K562 (cell line): Measurements from ENCODE around the gene ARG1. TPM values are rescaled to one million over a fixed set of nuclear protein-coding genes. Genes with fewer than 3 reads are reported as not detected.
A peak's percentile ranks its signal among the peaks of the same experiment; 100 is the strongest.

ENCODE experiments used
- ATAC-seq: fragments of 200-7000 bp; cut with Tn5 transposase; 3 replicates; pipeline ENCODE4 v1.9.1; 2020; ENCODE audit warnings: moderate library complexity
- BruUV-seq: library from RNA; stranded (reverse); fragments of 400-500 nt; replicated peaks from 2 replicates; lab custom pipeline; 2021; lab: Mats Ljungman, UMichigan
- CTCF ChIA-PET: fragments of 300-600 bp; formaldehyde crosslinking; extraction: SDS; loops from one replicate; lab custom pipeline; 2021; ENCODE audit warnings: low intra/inter-chr PET ratio; lab: Yijun Ruan, JAX
- POLR2A ChIA-PET: fragments of 300-600, 350-650 bp; sonication (Branson Sonifier 250); formaldehyde crosslinking; extraction: SDS; loops from one replicate; lab custom pipeline; 2021; ENCODE audit warnings: antibody characterized with exemption, inconsistent platforms; lab: Yijun Ruan, JAX
- DNase-seq, 4 experiments: peaks; one replicate each; pipeline versions ENCODE4 v3.0.0 to v3.0.0-alpha.2; 2011 to 2018; ENCODE audit warnings: low spot score in 3 of 4, mixed read lengths in 3 of 4; ENCODE audit errors: extremely low read depth in 1 of 4
- FAIRE-seq: peaks from 2 replicates; lab custom pipeline; 2011; peaks lifted over from hg19 to GRCh38; lab: Jason Lieb, UNC
- H2AFZ ChIP-seq: 2 replicates; pipeline ENCODE4 v1.6.0; 2011; ENCODE audit warnings: low read depth, low read length, control low read depth, inconsistent platforms
- H3K27ac ChIP-seq: fragments of 200-600 bp; 3 replicates; pipeline ENCODE4 v1.8.0; 2011; ENCODE audit warnings: low read depth, mild to moderate bottlenecking, control low read depth, inconsistent platforms, low read length, moderate library complexity, mixed read lengths; ENCODE audit errors: extremely low read depth
- H3K27me3 ChIP-seq, 2 experiments: fragments of 300-600 bp in 1 of 2; 2 replicates in 1 of 2; 3 replicates in 1 of 2; pipeline versions ENCODE4 v1.6.0 to v1.8.0; 2011; ENCODE audit warnings: inconsistent platforms in 2 of 2, low read length in 2 of 2, mild to moderate bottlenecking in 1 of 2, mixed read lengths in 1 of 2, moderate library complexity in 1 of 2; ENCODE audit not compliant: control insufficient read depth in 2 of 2, insufficient read depth in 2 of 2
- H3K36me3 ChIP-seq: fragments of 300-600 bp; 3 replicates; pipeline ENCODE4 v1.8.0; 2011; ENCODE audit warnings: mild to moderate bottlenecking, low read length, inconsistent platforms; ENCODE audit not compliant: control insufficient read depth, insufficient read depth
- H3K4me1 ChIP-seq, 2 experiments: fragments of 200-600 bp in 1 of 2; replicated peaks in 1 of 2; 2 replicates in 1 of 2; 3 replicates in 1 of 2; pipeline versions ENCODE4 v1.5.1 to v1.8.0; 2011; ENCODE audit warnings: inconsistent platforms in 2 of 2, low read length in 2 of 2, mild to moderate bottlenecking in 1 of 2, mixed read lengths in 1 of 2, moderate library complexity in 1 of 2; ENCODE audit not compliant: control insufficient read depth in 2 of 2, insufficient read depth in 2 of 2
- H3K4me2 ChIP-seq: 2 replicates; pipeline ENCODE4 v1.6.1; 2011; ENCODE audit warnings: low read length, control low read depth, inconsistent platforms, mixed read lengths; ENCODE audit not compliant: insufficient read depth
- H3K4me3 ChIP-seq: fragments of 200-600 bp; sonication (generic), shearing (Covaris generic); 2 replicates; pipeline ENCODE4 v1.5.1; 2016; ENCODE audit warnings: control low read depth, inconsistent platforms
- H3K79me2 ChIP-seq: fragments of 200-600 bp; 3 replicates; pipeline ENCODE4 v1.8.0; 2011; ENCODE audit warnings: low read length, inconsistent platforms; ENCODE audit not compliant: control insufficient read depth, insufficient read depth
- H3K9ac ChIP-seq, 2 experiments: 2 replicates each; pipeline versions ENCODE4 v1.6.0 to v1.6.1; 2011; ENCODE audit warnings: low read depth in 2 of 2, low read length in 2 of 2, control low read depth in 1 of 2, inconsistent platforms in 1 of 2, mild to moderate bottlenecking in 1 of 2, mixed read lengths in 1 of 2; ENCODE audit not compliant: insufficient read depth in 1 of 2
- H3K9me1 ChIP-seq: one replicate; pipeline ENCODE4 v1.6.0; 2011; ENCODE audit warnings: inconsistent platforms, mild to moderate bottlenecking, low read length, moderate library complexity; ENCODE audit not compliant: control insufficient read depth, insufficient read depth
- H3K9me3 ChIP-seq: replicated peaks from 2 replicates; pipeline ENCODE4 v1.5.1; 2011; ENCODE audit warnings: low read depth, low read length, inconsistent platforms; ENCODE audit not compliant: control insufficient read depth, insufficient read depth
- H4K20me1 ChIP-seq: replicated peaks from 2 replicates; pipeline ENCODE4 v1.6.1; 2011; ENCODE audit warnings: low read length, inconsistent platforms, mixed read lengths; ENCODE audit not compliant: control insufficient read depth, insufficient read depth
- CBFA2T2 ChIP-seq: fragments of 450-650 bp; conservative IDR thresholded peaks from 2 replicates; pipeline ENCODE4 v1.6.1; 2017; ENCODE audit warnings: mild to moderate bottlenecking
- HBP1 ChIP-seq: fragments of 450-650 bp; formaldehyde crosslinking; IDR thresholded peaks from 2 replicates; pipeline ENCODE4 v1.4.0; 2022; ENCODE audit warnings: missing genetic modification characterization
- IFI16 ChIP-seq: fragments of 250-450 bp; sonication (Bioruptor Pico); IDR thresholded peaks from 2 replicates; pipeline ENCODE4 v2.1.2; 2022; ENCODE audit warnings: mild to moderate bottlenecking, inconsistent platforms
- MYC ChIP-seq, 2 experiments: fragments of 250-450 bp in 1 of 2; sonication (Bioruptor Pico) in 1 of 2; IDR thresholded peaks; 2 replicates each; pipeline versions ENCODE4 v1.5.1 to v1.6.1; 2012 to 2021; ENCODE audit warnings: low read depth in 2 of 2, borderline replicate concordance in 1 of 2, improper control_type of control experiment in 1 of 2, low read length in 1 of 2, mild to moderate bottlenecking in 1 of 2, moderate library complexity in 1 of 2
- PURB ChIP-seq: sonication (generic); formaldehyde crosslinking; IDR thresholded peaks from 2 replicates; pipeline ENCODE4 v1.9.0; 2021; ENCODE audit warnings: low read depth, mild to moderate bottlenecking, missing genetic modification reagents
- STAG1 ChIP-seq: sonication (generic); formaldehyde crosslinking; IDR thresholded peaks from 2 replicates; pipeline ENCODE4 v1.5.0; 2020; ENCODE audit warnings: missing genetic modification reagents, borderline replicate concordance
- SUPT5H ChIP-seq: fragments of 450-650 bp; IDR thresholded peaks from 2 replicates; pipeline ENCODE4 v1.6.1; 2016
- ZBED1 ChIP-seq: IDR thresholded peaks from 2 replicates; pipeline ENCODE4 v1.6.1; 2014
- ZBTB2 ChIP-seq: fragments of 450-650 bp; IDR thresholded peaks from 2 replicates; pipeline ENCODE4 v1.6.1; 2016; ENCODE audit warnings: antibody characterized with exemption
- ZBTB26 ChIP-seq: fragments of 450-650 bp; formaldehyde crosslinking; IDR thresholded peaks from 2 replicates; pipeline ENCODE4 v1.4.0; 2022; ENCODE audit warnings: missing genetic modification characterization
- WGBS: fragments of 100-300 bp; shearing (Covaris generic); methylation state at CpG from one replicate; pipeline ENCODE4 v1.1.6; 2016; ENCODE audit warnings: low coverage, mixed read lengths; ENCODE audit not compliant: insufficient coverage; ENCODE audit errors: missing lambda C conversion rate; 5-methylcytosine and 5-hydroxymethylcytosine counted together
- in situ Hi-C: fragments of 300-500 bp; cut with MboI; formaldehyde crosslinking; loops from 4 replicates; pipeline ENCODE4 v1.15.0; 2018; ENCODE audit warnings: inconsistent platforms, mixed read lengths
- intact Hi-C: fragments of 100-400 bp; cut with micrococcal nuclease; formaldehyde crosslinking; loops from 2 replicates; pipeline ENCODE4 v1.14.2; 2022
- polyA plus RNA-seq, 8 experiments: library from polyadenylated mRNA; depleted of rRNA in 4 of 8; stranded (reverse) in 5 of 8; unstranded in 3 of 8; fragments of >200 nt; fragmentation: Nextera tagmentation in 2 of 8; fragmentation: Illumina TruSeq in 1 of 8; extraction: Ambion mirVana in 2 of 8; extraction: Trizol in 1 of 8; gene quantifications; 2 replicates each; pipeline versions ENCODE4 v1.2.1 to v1.2.3, GENCODE V29; 2011 to 2014; ENCODE audit warnings: inconsistent platforms in 1 of 8, missing spikeins in 1 of 8
- total RNA-seq, 7 experiments: library from RNA; depleted of rRNA in 6 of 7; stranded (reverse); fragments of >200 nt in 6 of 7; fragmentation: Illumina TruSeq in 2 of 7; extraction: Trizol in 2 of 7; gene quantifications; 2 replicates each; pipeline versions ENCODE4 v1.2.1 to v1.2.3, GENCODE V29; 2011 to 2021; ENCODE audit warnings: low replicate concordance in 1 of 7

Gene ARG1
- total and polyA plus RNA-seq, 9 of the 15 experiments (the other 6 are each of a cell fraction or from before 2014, with no cell fraction given) = 0.03 to 0.20 (median 0.08) TPM; not detected in 3

DNA sequence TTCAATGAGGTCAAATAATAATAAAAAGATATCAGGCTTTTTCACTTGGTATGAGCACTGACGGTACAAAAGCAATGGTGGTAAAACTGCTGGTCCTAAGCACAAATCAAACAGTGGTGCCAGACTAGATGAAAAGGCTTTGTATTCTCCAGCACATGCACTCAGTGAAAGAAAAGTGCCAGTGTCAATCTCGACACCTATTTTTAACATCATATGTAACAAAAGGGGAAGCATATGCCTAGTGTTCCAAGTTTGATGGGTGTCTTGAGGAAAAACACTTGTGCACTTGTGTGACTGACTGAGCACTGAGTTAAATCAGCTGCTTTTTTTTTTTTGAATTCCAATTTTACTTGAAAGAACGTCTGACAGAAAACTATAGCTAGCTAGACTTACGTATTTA lies 27.7 kb downstream of the ARG1 start:
- no peak overlapping the region for H3K4me2 ChIP-seq
- H3K27me3 ChIP-seq = no peaks in the 10 kb centered on the region
- no TSS peak for BruUV-seq
- DNase-seq = no peak
- no peak overlapping the region for H3K9ac ChIP-seq
- H4K20me1 ChIP-seq = no peaks in the 10 kb centered on the region
- no peaks in the 10 kb centered on the region for H3K4me1 ChIP-seq
- peaks cover 91% of the 10 kb centered on the region for H3K36me3 ChIP-seq
- H3K79me2 ChIP-seq = no peaks in the 10 kb centered on the region
- CTCF ChIA-PET = no interaction called here
- H3K9me1 ChIP-seq = no peaks in the 10 kb centered on the region
- no peak for FAIRE-seq
- WGBS = 82% methylated on average over 4 of the region's 4 CpGs
- ATAC-seq = no peak
- TF ChIP-seq ZBTB2 = no peak
- TF ChIP-seq CBFA2T2 = no peak
- no peak overlapping the region for H2AFZ ChIP-seq
- no peaks in the 10 kb centered on the region for H3K9me3 ChIP-seq
- in situ Hi-C loops (no loop called here), intact Hi-C loops (no loop called here)
- H3K27ac ChIP-seq = no peak overlapping the region
- POLR2A ChIA-PET = interaction anchor here (1.3 kb wide), 1 partner anchor 27 kb away, joined by 4 read pairs; the partner anchor contains the start of gene MED23
- H3K4me3 ChIP-seq = no peak overlapping the region

DNA sequence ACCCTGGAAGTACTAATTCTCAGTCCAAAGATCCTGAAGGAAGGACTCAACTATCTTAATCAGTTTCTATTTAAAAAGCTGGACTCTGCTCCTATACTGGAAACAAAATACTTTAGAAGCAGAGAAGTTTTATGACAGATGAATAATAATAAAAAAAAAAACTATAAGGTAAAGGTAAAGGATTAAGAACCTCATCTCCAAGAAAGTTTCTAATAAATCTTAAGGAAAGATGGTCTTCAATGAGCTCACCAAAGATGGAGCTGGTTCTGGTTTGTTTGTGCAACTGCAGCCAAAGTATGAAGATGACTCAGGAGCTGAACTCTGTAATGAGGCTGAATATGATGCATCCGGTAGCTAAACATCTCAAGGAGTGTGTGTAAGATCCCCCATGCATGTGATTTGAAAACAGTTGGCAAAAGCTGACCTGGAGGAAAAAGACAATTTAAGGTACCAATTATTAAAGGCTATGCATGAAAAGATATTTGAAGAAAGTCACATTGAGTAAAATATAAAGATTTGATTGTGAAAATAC lies 29.8 kb downstream of the ARG1 start:
- Histone ChIP-seq H3K27ac (no peak overlapping the region), H3K27me3 (no peaks in the 10 kb centered on the region), H3K4me3 (no peak overlapping the region), H3K9ac (no peak overlapping the region), H3K36me3 (peaks cover 90% of the 10 kb centered on the region), H3K9me3 (no peaks in the 10 kb centered on the region), H3K9me1 (no peaks in the 10 kb centered on the region), H3K79me2 (no peaks in the 10 kb centered on the region), H2AFZ (no peak overlapping the region), H4K20me1 (no peaks in the 10 kb centered on the region), H3K4me2 (no peak overlapping the region), H3K4me1 (no peaks in the 10 kb centered on the region)
- in situ Hi-C loops = no loop called here
- FAIRE-seq (no peak), ATAC-seq (peak; percentile 34; the same call in 1 of the 3 replicates), DNase-seq (no peak)
- ChIA-PET POLR2A (interaction anchor here (0.5 to 1.3 kb wide), 5 partner anchors 11 to 26 kb away, joined by 3 to 4 read pairs (median 3); no protein-coding TSS in a partner anchor), CTCF (no interaction called here)
- intact Hi-C loops = no loop called here
- no TSS peak for BruUV-seq
- 93% methylated on average over 1 of the region's 1 CpG for WGBS
- TF ChIP-seq HBP1 (no peak), PURB (CRISPR knock-in tag) (no peak), STAG1 (no peak), IFI16 (CRISPR knock-in tag) (no peak), ZBED1 (no peak), MYC (IDR thresholded peaks at IDR 0.05; ENCODE audit: low read depth, low read length) (no peak), MYC (CRISPR knock-in tag; IDR thresholded peaks at IDR 0.05; ENCODE audit: borderline replicate concordance, low read depth) (no peak), SUPT5H (no peak), ZBTB26 (CRISPR knock-in tag) (no peak)
